Prostate gland (tissue), 2 donors: Measurements from ENCODE around the gene TRIP4.

Experiments
- CTCF ChIP-seq, 4 experiments: fragments of 200-600 bp in 2 of 4; fragments of 450-650 bp in 2 of 4; sonication (generic) in 2 of 4; IDR thresholded peaks; 1 replicate in 3 of 4; 2 replicates in 1 of 4; pipeline ENCODE4 v1.5.1; 2016 to 2019; ENCODE audit warnings: antibody characterized with exemption in 4 of 4, mild to moderate bottlenecking in 2 of 4, moderate library complexity in 2 of 4
- POLR2AphosphoS5 ChIP-seq: sonication (generic); formaldehyde crosslinking; IDR thresholded peaks from one replicate; pipeline ENCODE4 v1.6.1; 2017; ENCODE audit warnings: antibody characterized with exemption

- no peak for TF ChIP-seq POLR2AphosphoS5
- no peak for TF ChIP-seq CTCF (IDR thresholded peaks at IDR 0.05)
Observed at GRCh38 chr15:64462492-64462891, 74.9 kb downstream of the TRIP4 start.
